Measurements from ENCODE around the gene ARHGAP26. TPM values are rescaled to one million over a fixed set of nuclear protein-coding genes. Genes with fewer than 3 reads are reported as not detected.

ARHGAP26 gene
- total RNA-seq, 1 donor from 2014 or later, result 8.6 TPM

DNA sequence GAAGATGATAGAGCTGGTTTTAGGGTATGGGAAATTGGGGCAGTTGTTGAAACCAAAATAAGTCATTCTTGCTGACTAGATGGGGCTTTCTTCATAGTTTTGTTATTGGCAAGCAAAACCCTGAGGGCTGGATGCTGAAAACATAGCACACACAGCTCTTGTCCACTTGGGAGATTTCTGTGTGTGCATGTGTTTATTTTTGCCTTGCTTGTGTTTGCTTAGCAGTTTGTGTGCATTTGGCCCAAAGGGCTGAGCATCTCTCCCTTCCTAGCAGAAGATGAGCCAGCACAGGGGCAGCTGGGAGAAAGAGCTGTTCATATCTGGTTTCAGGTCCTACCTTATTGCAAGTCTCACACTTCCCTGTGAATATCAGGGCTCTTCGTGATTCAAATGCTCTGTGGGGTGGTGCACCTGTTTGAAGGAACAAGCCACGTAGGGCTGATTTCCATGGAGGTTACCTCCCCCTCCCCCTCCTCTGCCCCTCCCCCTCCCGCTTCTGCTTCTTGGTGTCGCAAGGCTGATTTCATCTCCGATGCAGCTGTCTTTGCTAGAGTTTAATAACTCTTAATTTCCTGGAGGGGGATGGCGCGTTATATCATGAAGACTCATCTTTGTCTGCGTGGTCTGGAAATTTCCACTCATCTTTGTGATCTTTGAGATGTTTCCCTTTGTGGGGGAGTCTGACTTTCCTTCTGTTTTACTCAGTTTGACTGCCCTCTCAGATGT, 296.5 kb downstream of the ARHGAP26 start:
- no peak overlapping the region for H3K4me3 ChIP-seq (ENCODE audit: low read depth, low read length)
- no peaks in the 10 kb centered on the region for H3K27me3 ChIP-seq (ENCODE audit: control insufficient read depth, insufficient read depth, low read length)
- no peak for TF ChIP-seq CTCF (IDR thresholded peaks at IDR 0.05; ENCODE audit: insufficient read depth, low read length, poor library complexity, severe bottlenecking)
- no peaks in the 10 kb centered on the region for H3K36me3 ChIP-seq (ENCODE audit: control insufficient read depth, insufficient read depth, low read length)
- DNase-seq (ENCODE audit: low read depth), result no peak

DNA sequence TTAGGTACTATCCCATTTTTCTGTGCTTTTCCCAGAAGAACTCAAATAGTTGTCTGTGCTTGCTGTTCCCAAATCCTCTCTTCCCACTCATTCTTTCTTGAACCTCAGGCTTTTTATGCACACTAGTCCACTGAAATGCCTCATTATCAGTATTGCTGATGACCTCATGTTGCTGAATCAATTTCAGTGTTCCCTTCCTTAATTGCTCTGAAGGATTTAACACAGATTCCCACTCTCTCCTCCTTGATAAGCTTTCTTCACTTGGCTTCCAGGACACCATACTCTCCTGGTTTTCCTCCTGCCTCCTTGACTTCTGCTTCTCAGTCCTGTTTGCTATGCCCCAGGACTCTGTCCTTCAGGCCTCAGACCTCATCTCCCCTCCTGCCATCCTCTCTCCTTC, 298.5 kb downstream of the ARHGAP26 start:
- H3K27me3 ChIP-seq (ENCODE audit: control insufficient read depth, insufficient read depth, low read length), result no peaks in the 10 kb centered on the region
- no peak overlapping the region for H3K4me3 ChIP-seq (ENCODE audit: low read depth, low read length)
- TF ChIP-seq CTCF (IDR thresholded peaks at IDR 0.05; ENCODE audit: insufficient read depth, low read length, poor library complexity, severe bottlenecking), result no peak
- H3K36me3 ChIP-seq (ENCODE audit: control insufficient read depth, insufficient read depth, low read length), result no peaks in the 10 kb centered on the region
- no peak for DNase-seq (ENCODE audit: low read depth)

- H3K27me3 ChIP-seq (ENCODE audit: control insufficient read depth, insufficient read depth, low read length), result no peaks in the 10 kb centered on the region
- no peak for DNase-seq (ENCODE audit: low read depth)
- TF ChIP-seq CTCF (IDR thresholded peaks at IDR 0.05; ENCODE audit: insufficient read depth, low read length, poor library complexity, severe bottlenecking), result no peak
- no peaks in the 10 kb centered on the region for H3K36me3 ChIP-seq (ENCODE audit: control insufficient read depth, insufficient read depth, low read length)
- H3K4me3 ChIP-seq (ENCODE audit: low read depth, low read length), result no peak overlapping the region
Observed at GRCh38 chr5:143071927-143072326, 301.8 kb downstream of the ARHGAP26 start.

DNA sequence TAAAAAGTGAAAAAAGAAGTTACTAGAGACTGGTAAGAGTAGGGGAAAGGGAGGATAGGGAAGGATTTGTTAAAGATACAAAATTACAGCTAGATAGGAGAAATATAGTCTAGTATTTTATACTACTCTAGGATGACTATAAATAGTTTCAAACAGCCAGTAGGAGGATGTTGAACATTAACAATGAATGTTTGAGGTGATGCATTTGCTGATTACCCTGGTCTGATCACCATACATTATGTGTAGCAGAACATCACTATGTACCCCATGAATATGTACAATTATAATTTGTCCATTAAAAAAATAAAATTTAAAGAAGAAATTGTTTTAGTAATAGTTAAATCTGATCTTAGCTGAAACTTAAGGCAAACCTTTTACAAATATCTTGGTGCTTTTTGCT, 302.6 kb downstream of the ARHGAP26 start:
- no peak for TF ChIP-seq CTCF (IDR thresholded peaks at IDR 0.05; ENCODE audit: insufficient read depth, low read length, poor library complexity, severe bottlenecking)
- Histone ChIP-seq H3K36me3 (ENCODE audit: control insufficient read depth, insufficient read depth, low read length) (no peaks in the 10 kb centered on the region), H3K27me3 (ENCODE audit: control insufficient read depth, insufficient read depth, low read length) (no peaks in the 10 kb centered on the region), H3K4me3 (ENCODE audit: low read depth, low read length) (no peak overlapping the region)
- no peak for DNase-seq (ENCODE audit: low read depth)

DNA sequence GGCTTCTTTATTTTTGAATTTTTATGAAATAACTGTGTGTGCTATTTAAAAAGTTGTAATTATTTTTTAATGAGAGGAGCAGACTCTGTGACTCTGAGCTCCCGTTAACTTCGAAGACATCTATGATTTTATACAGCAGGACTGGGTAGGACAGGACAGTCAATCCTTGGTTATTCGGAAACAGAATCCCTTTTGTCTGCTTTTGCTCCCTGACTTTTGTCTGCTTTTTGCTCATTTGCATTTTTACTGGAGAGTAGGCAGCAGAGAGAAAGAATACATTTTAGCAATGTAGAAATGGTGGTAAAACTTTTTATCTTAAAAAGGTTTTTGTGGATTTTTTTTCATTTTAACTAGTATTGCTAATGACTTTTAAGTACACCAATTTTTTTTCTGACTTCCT, 303.6 kb downstream of the ARHGAP26 start:
- no peak overlapping the region for H3K4me3 ChIP-seq (ENCODE audit: low read depth, low read length)
- DNase-seq (ENCODE audit: low read depth), result no peak
- H3K27me3 ChIP-seq (ENCODE audit: control insufficient read depth, insufficient read depth, low read length), result no peaks in the 10 kb centered on the region
- no peak for TF ChIP-seq CTCF (IDR thresholded peaks at IDR 0.05; ENCODE audit: insufficient read depth, low read length, poor library complexity, severe bottlenecking)
- no peaks in the 10 kb centered on the region for H3K36me3 ChIP-seq (ENCODE audit: control insufficient read depth, insufficient read depth, low read length)

- no peak for TF ChIP-seq CTCF (IDR thresholded peaks at IDR 0.05; ENCODE audit: insufficient read depth, low read length, poor library complexity, severe bottlenecking)
- Histone ChIP-seq H3K36me3 (ENCODE audit: control insufficient read depth, insufficient read depth, low read length) (no peaks in the 10 kb centered on the region), H3K4me3 (ENCODE audit: low read depth, low read length) (no peak overlapping the region), H3K27me3 (ENCODE audit: control insufficient read depth, insufficient read depth, low read length) (no peaks in the 10 kb centered on the region)
- no peak for DNase-seq (ENCODE audit: low read depth)
Observed at GRCh38 chr5:143074414-143074996, 304.3 kb downstream of the ARHGAP26 start.
